SH-SY5Y (cell line): Measurements from ENCODE around the gene ZNF236.

ENCODE experiments used
- GATA2 ChIP-seq: IDR thresholded peaks from 2 replicates; pipeline ENCODE4 v1.6.1; 2011; ENCODE audit warnings: mild to moderate bottlenecking, low read depth, low read length
- GATA3 ChIP-seq: IDR thresholded peaks from 2 replicates; pipeline ENCODE4 v1.6.1; 2011; ENCODE audit warnings: low read depth, mild to moderate bottlenecking, low read length, moderate library complexity

DNA sequence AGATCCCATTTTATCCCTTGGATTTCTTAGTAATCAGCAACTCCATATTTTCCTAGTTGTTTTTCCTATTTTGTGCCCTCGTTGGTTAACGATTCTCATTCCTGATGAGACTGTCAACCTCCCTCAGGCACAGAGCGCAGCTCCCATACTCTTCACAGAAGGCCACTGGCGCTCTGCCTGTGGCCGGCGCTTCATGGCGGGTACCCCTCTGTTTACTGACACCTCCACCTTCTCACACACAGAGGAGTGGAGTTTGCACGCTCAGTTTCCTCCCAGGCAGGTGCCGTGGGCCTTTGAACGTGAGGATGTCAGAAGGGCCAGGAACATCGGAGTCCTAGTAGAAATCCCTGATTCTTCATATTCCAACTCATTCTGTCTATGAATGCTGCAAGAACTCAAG lies 171.2 kb downstream of the ZNF236 start:
- TF ChIP-seq GATA2: no peak
- TF ChIP-seq GATA3: no peak
